K562 (cell line): Measurements from ENCODE around the gene FUT2. TPM values are rescaled to one million over a fixed set of nuclear protein-coding genes. Genes with fewer than 3 reads are reported as not detected.

Experiments
- ATAC-seq: fragments of 200-7000 bp; cut with Tn5 transposase; 3 replicates; pipeline ENCODE4 v1.9.1; 2020; ENCODE audit warnings: moderate library complexity
- BruUV-seq: library from RNA; stranded (reverse); fragments of 400-500 nt; replicated peaks from 2 replicates; lab custom pipeline; 2021; lab: Mats Ljungman, UMichigan
- CTCF ChIA-PET: fragments of 300-600 bp; formaldehyde crosslinking; extraction: SDS; loops from one replicate; lab custom pipeline; 2021; ENCODE audit warnings: low intra/inter-chr PET ratio; lab: Yijun Ruan, JAX
- POLR2A ChIA-PET: fragments of 300-600, 350-650 bp; sonication (Branson Sonifier 250); formaldehyde crosslinking; extraction: SDS; loops from one replicate; lab custom pipeline; 2021; ENCODE audit warnings: antibody characterized with exemption, inconsistent platforms; lab: Yijun Ruan, JAX
- DNase-seq, 4 experiments: peaks; one replicate each; pipeline versions ENCODE4 v3.0.0 to v3.0.0-alpha.2; 2011 to 2018; ENCODE audit warnings: low spot score in 3 of 4, mixed read lengths in 3 of 4; ENCODE audit errors: extremely low read depth in 1 of 4
- FAIRE-seq: peaks from 2 replicates; lab custom pipeline; 2011; peaks lifted over from hg19 to GRCh38; lab: Jason Lieb, UNC
- H2AFZ ChIP-seq: 2 replicates; pipeline ENCODE4 v1.6.0; 2011; ENCODE audit warnings: low read depth, low read length, control low read depth, inconsistent platforms
- H3K27ac ChIP-seq: fragments of 200-600 bp; 3 replicates; pipeline ENCODE4 v1.8.0; 2011; ENCODE audit warnings: low read depth, mild to moderate bottlenecking, control low read depth, inconsistent platforms, low read length, moderate library complexity, mixed read lengths; ENCODE audit errors: extremely low read depth
- H3K27me3 ChIP-seq, 2 experiments: fragments of 300-600 bp in 1 of 2; 2 replicates in 1 of 2; 3 replicates in 1 of 2; pipeline versions ENCODE4 v1.6.0 to v1.8.0; 2011; ENCODE audit warnings: inconsistent platforms in 2 of 2, low read length in 2 of 2, mild to moderate bottlenecking in 1 of 2, mixed read lengths in 1 of 2, moderate library complexity in 1 of 2; ENCODE audit not compliant: control insufficient read depth in 2 of 2, insufficient read depth in 2 of 2
- H3K36me3 ChIP-seq: fragments of 300-600 bp; 3 replicates; pipeline ENCODE4 v1.8.0; 2011; ENCODE audit warnings: mild to moderate bottlenecking, low read length, inconsistent platforms; ENCODE audit not compliant: control insufficient read depth, insufficient read depth
- H3K4me1 ChIP-seq, 2 experiments: fragments of 200-600 bp in 1 of 2; replicated peaks in 1 of 2; 2 replicates in 1 of 2; 3 replicates in 1 of 2; pipeline versions ENCODE4 v1.5.1 to v1.8.0; 2011; ENCODE audit warnings: inconsistent platforms in 2 of 2, low read length in 2 of 2, mild to moderate bottlenecking in 1 of 2, mixed read lengths in 1 of 2, moderate library complexity in 1 of 2; ENCODE audit not compliant: control insufficient read depth in 2 of 2, insufficient read depth in 2 of 2
- H3K4me2 ChIP-seq: 2 replicates; pipeline ENCODE4 v1.6.1; 2011; ENCODE audit warnings: low read length, control low read depth, inconsistent platforms, mixed read lengths; ENCODE audit not compliant: insufficient read depth
- H3K4me3 ChIP-seq: fragments of 200-600 bp; sonication (generic), shearing (Covaris generic); 2 replicates; pipeline ENCODE4 v1.5.1; 2016; ENCODE audit warnings: control low read depth, inconsistent platforms
- H3K79me2 ChIP-seq: fragments of 200-600 bp; 3 replicates; pipeline ENCODE4 v1.8.0; 2011; ENCODE audit warnings: low read length, inconsistent platforms; ENCODE audit not compliant: control insufficient read depth, insufficient read depth
- H3K9ac ChIP-seq, 2 experiments: 2 replicates each; pipeline versions ENCODE4 v1.6.0 to v1.6.1; 2011; ENCODE audit warnings: low read depth in 2 of 2, low read length in 2 of 2, control low read depth in 1 of 2, inconsistent platforms in 1 of 2, mild to moderate bottlenecking in 1 of 2, mixed read lengths in 1 of 2; ENCODE audit not compliant: insufficient read depth in 1 of 2
- H3K9me1 ChIP-seq: one replicate; pipeline ENCODE4 v1.6.0; 2011; ENCODE audit warnings: inconsistent platforms, mild to moderate bottlenecking, low read length, moderate library complexity; ENCODE audit not compliant: control insufficient read depth, insufficient read depth
- H3K9me3 ChIP-seq: replicated peaks from 2 replicates; pipeline ENCODE4 v1.5.1; 2011; ENCODE audit warnings: low read depth, low read length, inconsistent platforms; ENCODE audit not compliant: control insufficient read depth, insufficient read depth
- H4K20me1 ChIP-seq: replicated peaks from 2 replicates; pipeline ENCODE4 v1.6.1; 2011; ENCODE audit warnings: low read length, inconsistent platforms, mixed read lengths; ENCODE audit not compliant: control insufficient read depth, insufficient read depth
- BACH1 ChIP-seq: fragments of 200-800 bp; sonication (Bioruptor generic); IDR thresholded peaks from 2 replicates; pipeline ENCODE4 v1.6.1; 2016; ENCODE audit warnings: missing genetic modification characterization, missing compliant biosample characterization
- RCOR1 ChIP-seq, 2 experiments: IDR thresholded peaks; 2 replicates each; pipeline ENCODE4 v1.6.1; 2012; ENCODE audit warnings: low read depth in 2 of 2, low read length in 2 of 2, borderline replicate concordance in 1 of 2, improper control_type of control experiment in 1 of 2
- TEAD1 ChIP-seq, 2 experiments: fragments of 450-650 bp in 1 of 2; sonication (generic) in 1 of 2; formaldehyde crosslinking; IDR thresholded peaks; 2 replicates each; pipeline versions ENCODE4 v1.4.0 to v1.8.0; 2020 to 2022; ENCODE audit warnings: mild to moderate bottlenecking in 2 of 2, missing genetic modification reagents in 1 of 2
- ZNF263 ChIP-seq: sonication (generic); formaldehyde crosslinking; IDR thresholded peaks from 2 replicates; pipeline ENCODE4 v1.8.0; 2022; ENCODE audit warnings: mild to moderate bottlenecking, missing genetic modification reagents, borderline replicate concordance
- WGBS: fragments of 100-300 bp; shearing (Covaris generic); methylation state at CpG from one replicate; pipeline ENCODE4 v1.1.6; 2016; ENCODE audit warnings: low coverage, mixed read lengths; ENCODE audit not compliant: insufficient coverage; ENCODE audit errors: missing lambda C conversion rate; 5-methylcytosine and 5-hydroxymethylcytosine counted together
- in situ Hi-C: fragments of 300-500 bp; cut with MboI; formaldehyde crosslinking; loops from 4 replicates; pipeline ENCODE4 v1.15.0; 2018; ENCODE audit warnings: inconsistent platforms, mixed read lengths
- intact Hi-C: fragments of 100-400 bp; cut with micrococcal nuclease; formaldehyde crosslinking; loops from 2 replicates; pipeline ENCODE4 v1.14.2; 2022
- polyA plus RNA-seq, 8 experiments: library from polyadenylated mRNA; depleted of rRNA in 4 of 8; stranded (reverse) in 5 of 8; unstranded in 3 of 8; fragments of >200 nt; fragmentation: Nextera tagmentation in 2 of 8; fragmentation: Illumina TruSeq in 1 of 8; extraction: Ambion mirVana in 2 of 8; extraction: Trizol in 1 of 8; gene quantifications; 2 replicates each; pipeline versions ENCODE4 v1.2.1 to v1.2.3, GENCODE V29; 2011 to 2014; ENCODE audit warnings: inconsistent platforms in 1 of 8, missing spikeins in 1 of 8
- total RNA-seq, 7 experiments: library from RNA; depleted of rRNA in 6 of 7; stranded (reverse); fragments of >200 nt in 6 of 7; fragmentation: Illumina TruSeq in 2 of 7; extraction: Trizol in 2 of 7; gene quantifications; 2 replicates each; pipeline versions ENCODE4 v1.2.1 to v1.2.3, GENCODE V29; 2011 to 2021; ENCODE audit warnings: low replicate concordance in 1 of 7
- TF ChIP-seq, protein P1 (sequence below), 2 experiments: fragments of 450-650 bp; formaldehyde crosslinking in 1 of 2; IDR thresholded peaks; 2 replicates each; pipeline versions ENCODE4 v1.4.0 to v1.6.1; 2014 to 2020; ENCODE audit warnings: mild to moderate bottlenecking in 2 of 2, borderline replicate concordance in 1 of 2, low read depth in 1 of 2
- TF ChIP-seq, protein P2 (sequence below), 3 experiments: fragments of 200-800 bp in 1 of 3; fragments of 250-450 bp in 1 of 3; fragments of 450-650 bp in 1 of 3; sonication (Bioruptor Pico) in 1 of 3; sonication (Bioruptor generic) in 1 of 3; formaldehyde crosslinking in 1 of 3; IDR thresholded peaks; 2 replicates each; pipeline versions ENCODE4 v1.6.1 to v1.8.0; 2016 to 2022; ENCODE audit warnings: mild to moderate bottlenecking in 2 of 3, missing genetic modification characterization in 2 of 3, missing compliant biosample characterization in 1 of 3, moderate library complexity in 1 of 3

FUT2 gene
- total and polyA plus RNA-seq, 9 of the 15 experiments (the other 6 are each of a cell fraction or from before 2014, with no cell fraction given), result 0.03 to 0.04 TPM; not detected in 7

DNA sequence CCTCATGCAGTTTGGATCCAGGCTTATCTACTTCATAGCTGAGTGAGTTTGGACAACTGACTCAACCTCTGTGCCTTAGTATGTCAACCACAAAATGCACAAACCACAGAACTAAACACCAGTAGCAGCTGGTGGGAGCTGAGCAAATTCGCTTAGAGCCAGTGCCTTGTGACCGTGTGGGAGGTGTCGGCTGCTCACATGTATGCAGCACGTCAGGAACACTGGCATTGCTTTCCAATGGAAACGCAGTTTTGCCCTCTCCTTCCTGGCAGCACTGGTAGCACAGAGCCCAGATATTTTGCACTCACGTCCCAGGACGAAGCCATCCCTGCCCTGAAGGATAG, 14.7 kb upstream of the FUT2 start:
- H3K27ac ChIP-seq, result no peak overlapping the region
- peak; percentile 82 for FAIRE-seq
- BruUV-seq, result no TSS peak
- H3K4me3 ChIP-seq, result no peak overlapping the region
- peak overlapping the region; percentile 64 for H2AFZ ChIP-seq
- no peaks in the 10 kb centered on the region for H3K27me3 ChIP-seq
- DNase-seq, result peak in 3 of 4 experiments; percentile 34 to 64 (median 44)
- no peaks in the 10 kb centered on the region for H4K20me1 ChIP-seq
- peak overlapping the region in 1 of 2 experiments; percentile 72; a peak in 1 of 4 replicates for H3K9ac ChIP-seq
- 22% methylated on average over 7 of the region's 7 CpGs for WGBS
- ATAC-seq, result peak; percentile 72
- no peaks in the 10 kb centered on the region for H3K79me2 ChIP-seq
- in situ Hi-C loops (no loop called here), intact Hi-C loops (no loop called here)
- no peak overlapping the region for H3K4me2 ChIP-seq
- peaks cover 22 to 53% of the 10 kb centered on the region in 2 experiments for H3K4me1 ChIP-seq
- H3K9me1 ChIP-seq, result no peaks in the 10 kb centered on the region
- H3K36me3 ChIP-seq, result no peaks in the 10 kb centered on the region
- ChIA-PET POLR2A (interaction anchor here (0.6 to 1.1 kb wide), 3 partner anchors 43 to 313 kb away, joined by 3 to 4 read pairs (median 3); partner anchors contain the start of genes BCAT2 and RUVBL2), CTCF (no interaction called here)
- no peaks in the 10 kb centered on the region for H3K9me3 ChIP-seq
- TF ChIP-seq RCOR1 (IDR thresholded peaks at IDR 0.05; ENCODE audit: borderline replicate concordance in 1 of 2, low read depth in 2 of 2, low read length in 2 of 2) (peak in 1 of 2 experiments; percentile 66; a peak in 1 of 4 replicates), TEAD1 (CRISPR knock-in tag; IDR thresholded peaks at IDR 0.05) (peak; percentile 1 to 26; a peak in 1 of 4 replicates), ZNF263 (CRISPR knock-in tag) (0 out of 2 replicates have a peak, but pooled peaks have one; percentile 40), BACH1 (tag) (no peak; the same call in 1 of the 2 replicates)
- TF ChIP-seq, protein P1, sequence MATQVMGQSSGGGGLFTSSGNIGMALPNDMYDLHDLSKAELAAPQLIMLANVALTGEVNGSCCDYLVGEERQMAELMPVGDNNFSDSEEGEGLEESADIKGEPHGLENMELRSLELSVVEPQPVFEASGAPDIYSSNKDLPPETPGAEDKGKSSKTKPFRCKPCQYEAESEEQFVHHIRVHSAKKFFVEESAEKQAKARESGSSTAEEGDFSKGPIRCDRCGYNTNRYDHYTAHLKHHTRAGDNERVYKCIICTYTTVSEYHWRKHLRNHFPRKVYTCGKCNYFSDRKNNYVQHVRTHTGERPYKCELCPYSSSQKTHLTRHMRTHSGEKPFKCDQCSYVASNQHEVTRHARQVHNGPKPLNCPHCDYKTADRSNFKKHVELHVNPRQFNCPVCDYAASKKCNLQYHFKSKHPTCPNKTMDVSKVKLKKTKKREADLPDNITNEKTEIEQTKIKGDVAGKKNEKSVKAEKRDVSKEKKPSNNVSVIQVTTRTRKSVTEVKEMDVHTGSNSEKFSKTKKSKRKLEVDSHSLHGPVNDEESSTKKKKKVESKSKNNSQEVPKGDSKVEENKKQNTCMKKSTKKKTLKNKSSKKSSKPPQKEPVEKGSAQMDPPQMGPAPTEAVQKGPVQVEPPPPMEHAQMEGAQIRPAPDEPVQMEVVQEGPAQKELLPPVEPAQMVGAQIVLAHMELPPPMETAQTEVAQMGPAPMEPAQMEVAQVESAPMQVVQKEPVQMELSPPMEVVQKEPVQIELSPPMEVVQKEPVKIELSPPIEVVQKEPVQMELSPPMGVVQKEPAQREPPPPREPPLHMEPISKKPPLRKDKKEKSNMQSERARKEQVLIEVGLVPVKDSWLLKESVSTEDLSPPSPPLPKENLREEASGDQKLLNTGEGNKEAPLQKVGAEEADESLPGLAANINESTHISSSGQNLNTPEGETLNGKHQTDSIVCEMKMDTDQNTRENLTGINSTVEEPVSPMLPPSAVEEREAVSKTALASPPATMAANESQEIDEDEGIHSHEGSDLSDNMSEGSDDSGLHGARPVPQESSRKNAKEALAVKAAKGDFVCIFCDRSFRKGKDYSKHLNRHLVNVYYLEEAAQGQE (IDR thresholded peaks at IDR 0.05; ENCODE audit: borderline replicate concordance), result peak; percentile 59; the same call in 1 of the 2 replicates
- TF ChIP-seq, protein P1 (CRISPR knock-in tag; IDR thresholded peaks at IDR 0.05; ENCODE audit: low read depth), result no peak
- TF ChIP-seq, protein P2, sequence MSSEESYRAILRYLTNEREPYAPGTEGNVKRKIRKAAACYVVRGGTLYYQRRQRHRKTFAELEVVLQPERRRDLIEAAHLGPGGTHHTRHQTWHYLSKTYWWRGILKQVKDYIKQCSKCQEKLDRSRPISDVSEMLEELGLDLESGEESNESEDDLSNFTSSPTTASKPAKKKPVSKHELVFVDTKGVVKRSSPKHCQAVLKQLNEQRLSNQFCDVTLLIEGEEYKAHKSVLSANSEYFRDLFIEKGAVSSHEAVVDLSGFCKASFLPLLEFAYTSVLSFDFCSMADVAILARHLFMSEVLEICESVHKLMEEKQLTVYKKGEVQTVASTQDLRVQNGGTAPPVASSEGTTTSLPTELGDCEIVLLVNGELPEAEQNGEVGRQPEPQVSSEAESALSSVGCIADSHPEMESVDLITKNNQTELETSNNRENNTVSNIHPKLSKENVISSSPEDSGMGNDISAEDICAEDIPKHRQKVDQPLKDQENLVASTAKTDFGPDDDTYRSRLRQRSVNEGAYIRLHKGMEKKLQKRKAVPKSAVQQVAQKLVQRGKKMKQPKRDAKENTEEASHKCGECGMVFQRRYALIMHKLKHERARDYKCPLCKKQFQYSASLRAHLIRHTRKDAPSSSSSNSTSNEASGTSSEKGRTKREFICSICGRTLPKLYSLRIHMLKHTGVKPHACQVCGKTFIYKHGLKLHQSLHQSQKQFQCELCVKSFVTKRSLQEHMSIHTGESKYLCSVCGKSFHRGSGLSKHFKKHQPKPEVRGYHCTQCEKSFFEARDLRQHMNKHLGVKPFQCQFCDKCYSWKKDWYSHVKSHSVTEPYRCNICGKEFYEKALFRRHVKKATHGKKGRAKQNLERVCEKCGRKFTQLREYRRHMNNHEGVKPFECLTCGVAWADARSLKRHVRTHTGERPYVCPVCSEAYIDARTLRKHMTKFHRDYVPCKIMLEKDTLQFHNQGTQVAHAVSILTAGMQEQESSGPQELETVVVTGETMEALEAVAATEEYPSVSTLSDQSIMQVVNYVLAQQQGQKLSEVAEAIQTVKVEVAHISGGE (CRISPR knock-in tag; IDR thresholded peaks at IDR 0.05), result 0 out of 6 replicates have a peak, but pooled peaks of 1 of the 3 experiments have one; percentile 26
